ENCODE measurements around the gene DOHH.
A peak's percentile ranks its signal among the peaks of the same experiment; 100 is the strongest.

- TF ChIP-seq CTCF (IDR thresholded peaks at IDR 0.05) (no peak), POLR2A (IDR thresholded peaks at IDR 0.05) (no peak), POLR2AphosphoS5 (IDR thresholded peaks at IDR 0.05) (peak in 1 of 3 donors; percentile 40), EP300 (IDR thresholded peaks at IDR 0.05) (no peak)
Observed at GRCh38 chr19:3466635-3467034, 33.8 kb downstream of the DOHH start.

All from stomach (tissue), 4 donors.